HEK293 (cell line): ENCODE measurements around the gene LRBA.

Source experiments
- CTCF ChIA-PET: fragments of 350-600 bp; formaldehyde crosslinking; extraction: SDS; loops from one replicate; lab custom pipeline; 2021; ENCODE audit warnings: antibody characterized with exemption; lab: Yijun Ruan, JAX
- POLR2A ChIA-PET: fragments of 300-600 bp; formaldehyde crosslinking; extraction: SDS; loops from one replicate; lab custom pipeline; 2020; ENCODE audit warnings: antibody characterized with exemption, inconsistent platforms; lab: Yijun Ruan, JAX
- H3K27ac ChIP-seq: fragments of 200-500 bp; sonication (Bioruptor generic); 2 replicates; pipeline ENCODE4 v1.5.1; 2014; ENCODE audit warnings: low read depth, low read length, control low read depth, inconsistent platforms; ENCODE audit errors: extremely low read depth
- H3K36me3 ChIP-seq, 2 experiments: fragments of 200-500 bp in 1 of 2; sonication (Bioruptor generic) in 1 of 2; 1 replicate in 1 of 2; 2 replicates in 1 of 2; pipeline ENCODE4 v1.5.1; 2014 to 2017; ENCODE audit warnings: inconsistent platforms in 2 of 2, low read length in 2 of 2; ENCODE audit not compliant: control insufficient read depth in 2 of 2, insufficient read depth in 1 of 2
- H3K4me1 ChIP-seq: fragments of 200-500 bp; sonication (Bioruptor generic); 2 replicates; pipeline ENCODE4 v1.5.1; 2014; ENCODE audit warnings: mild to moderate bottlenecking, low read length, inconsistent platforms; ENCODE audit not compliant: control insufficient read depth, insufficient read depth
- H3K4me3 ChIP-seq: 2 replicates; pipeline ENCODE4 v1.5.1; 2011; ENCODE audit warnings: low read depth, mild to moderate bottlenecking, control low read depth, low read length, moderate library complexity
- H3K9me3 ChIP-seq: fragments of 200-500 bp; sonication (Bioruptor generic); 2 replicates; pipeline ENCODE4 v1.5.1; 2014; ENCODE audit warnings: low read depth, low read length, inconsistent platforms; ENCODE audit not compliant: control insufficient read depth, insufficient read depth
- BCL11B ChIP-seq: fragments of 450-650 bp; formaldehyde crosslinking; IDR thresholded peaks from 2 replicates; pipeline ENCODE4 v1.5.1; 2016; ENCODE audit warnings: low read depth, missing biosample characterization, missing genetic modification characterization
- KLF10 ChIP-seq: fragments of 450-650 bp; IDR thresholded peaks from 2 replicates; pipeline ENCODE4 v1.5.1; 2018; ENCODE audit warnings: missing biosample characterization, mild to moderate bottlenecking, missing genetic modification characterization
- KLF16 ChIP-seq: fragments of 450-650 bp; formaldehyde crosslinking; IDR thresholded peaks from 2 replicates; pipeline ENCODE4 v1.5.1; 2017; ENCODE audit warnings: missing biosample characterization, missing genetic modification characterization
- SETDB1 ChIP-seq: IDR thresholded peaks from one replicate; pipeline ENCODE4 v1.6.1; 2017; ENCODE audit warnings: mild to moderate bottlenecking, low read length, moderate library complexity, mixed read lengths; ENCODE audit not compliant: insufficient read length
- YY1 ChIP-seq: fragments of 450-650 bp; formaldehyde crosslinking; IDR thresholded peaks from 2 replicates; pipeline ENCODE4 v1.5.1; 2018; ENCODE audit warnings: missing biosample characterization, missing genetic modification characterization
- ZBTB21 ChIP-seq: fragments of 450-650 bp; formaldehyde crosslinking; IDR thresholded peaks from 2 replicates; pipeline ENCODE4 v1.5.1; 2017; ENCODE audit warnings: missing biosample characterization, missing genetic modification characterization
- ZBTB44 ChIP-seq: fragments of 450-650 bp; IDR thresholded peaks from 2 replicates; pipeline ENCODE4 v1.5.1; 2018; ENCODE audit warnings: missing biosample characterization, mild to moderate bottlenecking, missing genetic modification characterization
- ZBTB6 ChIP-seq: fragments of 450-650 bp; formaldehyde crosslinking; IDR thresholded peaks from 2 replicates; pipeline ENCODE4 v1.5.1; 2017; ENCODE audit warnings: missing biosample characterization, missing genetic modification characterization
- ZFP69B ChIP-seq: fragments of 450-650 bp; formaldehyde crosslinking; IDR thresholded peaks from 2 replicates; pipeline ENCODE4 v1.5.1; 2016; ENCODE audit warnings: missing biosample characterization, missing genetic modification characterization
- ZNF211 ChIP-seq: fragments of 450-650 bp; formaldehyde crosslinking; IDR thresholded peaks from 2 replicates; pipeline ENCODE4 v1.5.1; 2016; ENCODE audit warnings: low read depth, missing biosample characterization, missing genetic modification characterization
- ZNF23 ChIP-seq: fragments of 450-650 bp; formaldehyde crosslinking; IDR thresholded peaks from 2 replicates; pipeline ENCODE4 v1.5.1; 2016; ENCODE audit warnings: missing biosample characterization, missing genetic modification characterization, borderline replicate concordance
- ZNF266 ChIP-seq: fragments of 450-650 bp; formaldehyde crosslinking; IDR thresholded peaks from 2 replicates; pipeline ENCODE4 v1.5.1; 2016; ENCODE audit warnings: missing biosample characterization, missing genetic modification characterization, low read depth
- ZNF292 ChIP-seq: fragments of 450-650 bp; formaldehyde crosslinking; IDR thresholded peaks from 2 replicates; pipeline ENCODE4 v1.5.1; 2016; ENCODE audit warnings: low read depth, missing biosample characterization, missing genetic modification characterization, borderline replicate concordance
- ZNF302 ChIP-seq: fragments of 450-650 bp; formaldehyde crosslinking; IDR thresholded peaks from 2 replicates; pipeline ENCODE4 v1.5.1; 2016; ENCODE audit warnings: missing biosample characterization, missing genetic modification characterization, low read depth
- ZNF426 ChIP-seq: fragments of 450-650 bp; formaldehyde crosslinking; IDR thresholded peaks from 2 replicates; pipeline ENCODE4 v1.5.1; 2017; ENCODE audit warnings: missing biosample characterization, missing genetic modification characterization, mild to moderate bottlenecking, inconsistent platforms, moderate library complexity
- ZNF621 ChIP-seq: fragments of 450-650 bp; formaldehyde crosslinking; IDR thresholded peaks from 2 replicates; pipeline ENCODE4 v1.5.1; 2017; ENCODE audit warnings: missing biosample characterization, missing genetic modification characterization
- ZNF670 ChIP-seq: fragments of 450-650 bp; formaldehyde crosslinking; IDR thresholded peaks from 2 replicates; pipeline ENCODE4 v1.5.1; 2016; ENCODE audit warnings: missing biosample characterization, missing genetic modification characterization, low read depth
- ZSCAN23 ChIP-seq: fragments of 450-650 bp; formaldehyde crosslinking; IDR thresholded peaks from 2 replicates; pipeline ENCODE4 v1.5.1; 2016; ENCODE audit warnings: missing biosample characterization, missing genetic modification characterization
- TF ChIP-seq, protein P1 (sequence below): fragments of 450-650 bp; formaldehyde crosslinking; conservative IDR thresholded peaks from 2 replicates; pipeline ENCODE4 v1.5.1; 2016; ENCODE audit warnings: low read depth, missing biosample characterization, missing genetic modification characterization
- TF ChIP-seq, protein P2 (sequence below): fragments of 450-650 bp; formaldehyde crosslinking; IDR thresholded peaks from 2 replicates; pipeline ENCODE4 v1.5.1; 2016; ENCODE audit warnings: missing biosample characterization, missing genetic modification characterization
- TF ChIP-seq, protein P3 (sequence below): fragments of 450-650 bp; formaldehyde crosslinking; IDR thresholded peaks from 2 replicates; pipeline ENCODE4 v1.5.0; 2017; ENCODE audit warnings: missing biosample characterization, missing genetic modification characterization, borderline replicate concordance
- TF ChIP-seq, protein P4 (sequence below): fragments of 450-650 bp; formaldehyde crosslinking; IDR thresholded peaks from 2 replicates; pipeline ENCODE4 v1.5.1; 2016; ENCODE audit warnings: missing biosample characterization, missing genetic modification characterization

LRBA gene

GRCh38 chr4:150314031-150314430, 701.1 kb downstream of the LRBA start:
- POLR2A ChIA-PET = no interaction called here
- H3K9me3 ChIP-seq = no peaks in the 10 kb centered on the region
- H3K4me3 ChIP-seq = no peak overlapping the region
- no peaks in the 10 kb centered on the region for H3K36me3 ChIP-seq
- TF ChIP-seq ZNF211 (tag by site-specific recombination) = no peak
- no peak for TF ChIP-seq YY1 (tag by site-specific recombination)
- TF ChIP-seq ZBTB44 (tag by site-specific recombination) = no peak
- no peak for TF ChIP-seq ZNF426 (tag by site-specific recombination)
- TF ChIP-seq ZNF621 (tag by site-specific recombination) = no peak
- TF ChIP-seq ZSCAN23 (tag by site-specific recombination) = no peak
- TF ChIP-seq, protein P1, sequence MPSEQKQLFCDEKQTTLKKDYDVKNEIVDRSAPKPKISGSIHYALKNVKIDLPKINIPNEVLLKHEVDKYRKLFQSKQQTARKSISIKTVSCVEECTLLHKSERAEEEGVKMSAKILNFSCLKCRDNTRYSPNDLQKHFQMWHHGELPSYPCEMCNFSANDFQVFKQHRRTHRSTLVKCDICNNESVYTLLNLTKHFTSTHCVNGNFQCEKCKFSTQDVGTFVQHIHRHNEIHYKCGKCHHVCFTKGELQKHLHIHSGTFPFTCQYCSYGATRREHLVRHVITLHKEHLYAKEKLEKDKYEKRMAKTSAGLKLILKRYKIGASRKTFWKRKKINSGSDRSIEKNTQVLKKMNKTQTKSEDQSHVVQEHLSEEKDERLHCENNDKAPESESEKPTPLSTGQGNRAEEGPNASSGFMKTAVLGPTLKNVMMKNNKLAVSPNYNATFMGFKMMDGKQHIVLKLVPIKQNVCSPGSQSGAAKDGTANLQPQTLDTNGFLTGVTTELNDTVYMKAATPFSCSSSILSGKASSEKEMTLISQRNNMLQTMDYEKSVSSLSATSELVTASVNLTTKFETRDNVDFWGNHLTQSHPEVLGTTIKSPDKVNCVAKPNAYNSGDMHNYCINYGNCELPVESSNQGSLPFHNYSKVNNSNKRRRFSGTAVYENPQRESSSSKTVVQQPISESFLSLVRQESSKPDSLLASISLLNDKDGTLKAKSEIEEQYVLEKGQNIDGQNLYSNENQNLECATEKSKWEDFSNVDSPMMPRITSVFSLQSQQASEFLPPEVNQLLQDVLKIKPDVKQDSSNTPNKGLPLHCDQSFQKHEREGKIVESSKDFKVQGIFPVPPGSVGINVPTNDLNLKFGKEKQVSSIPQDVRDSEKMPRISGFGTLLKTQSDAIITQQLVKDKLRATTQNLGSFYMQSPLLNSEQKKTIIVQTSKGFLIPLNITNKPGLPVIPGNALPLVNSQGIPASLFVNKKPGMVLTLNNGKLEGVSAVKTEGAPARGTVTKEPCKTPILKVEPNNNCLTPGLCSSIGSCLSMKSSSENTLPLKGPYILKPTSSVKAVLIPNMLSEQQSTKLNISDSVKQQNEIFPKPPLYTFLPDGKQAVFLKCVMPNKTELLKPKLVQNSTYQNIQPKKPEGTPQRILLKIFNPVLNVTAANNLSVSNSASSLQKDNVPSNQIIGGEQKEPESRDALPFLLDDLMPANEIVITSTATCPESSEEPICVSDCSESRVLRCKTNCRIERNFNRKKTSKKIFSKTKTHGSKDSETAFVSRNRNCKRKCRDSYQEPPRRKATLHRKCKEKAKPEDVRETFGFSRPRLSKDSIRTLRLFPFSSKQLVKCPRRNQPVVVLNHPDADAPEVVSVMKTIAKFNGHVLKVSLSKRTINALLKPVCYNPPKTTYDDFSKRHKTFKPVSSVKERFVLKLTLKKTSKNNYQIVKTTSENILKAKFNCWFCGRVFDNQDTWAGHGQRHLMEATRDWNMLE (tag by site-specific recombination) = no peak
- no peak for TF ChIP-seq KLF10
- no peak for TF ChIP-seq ZNF302 (tag by site-specific recombination)
- TF ChIP-seq KLF16 (tag by site-specific recombination) = no peak
- TF ChIP-seq ZNF266 = no peak
- no peak for TF ChIP-seq ZFP69B
- H3K27ac ChIP-seq = no peak overlapping the region
- CTCF ChIA-PET = no interaction called here
- no peaks in the 10 kb centered on the region for H3K4me1 ChIP-seq

DNA sequence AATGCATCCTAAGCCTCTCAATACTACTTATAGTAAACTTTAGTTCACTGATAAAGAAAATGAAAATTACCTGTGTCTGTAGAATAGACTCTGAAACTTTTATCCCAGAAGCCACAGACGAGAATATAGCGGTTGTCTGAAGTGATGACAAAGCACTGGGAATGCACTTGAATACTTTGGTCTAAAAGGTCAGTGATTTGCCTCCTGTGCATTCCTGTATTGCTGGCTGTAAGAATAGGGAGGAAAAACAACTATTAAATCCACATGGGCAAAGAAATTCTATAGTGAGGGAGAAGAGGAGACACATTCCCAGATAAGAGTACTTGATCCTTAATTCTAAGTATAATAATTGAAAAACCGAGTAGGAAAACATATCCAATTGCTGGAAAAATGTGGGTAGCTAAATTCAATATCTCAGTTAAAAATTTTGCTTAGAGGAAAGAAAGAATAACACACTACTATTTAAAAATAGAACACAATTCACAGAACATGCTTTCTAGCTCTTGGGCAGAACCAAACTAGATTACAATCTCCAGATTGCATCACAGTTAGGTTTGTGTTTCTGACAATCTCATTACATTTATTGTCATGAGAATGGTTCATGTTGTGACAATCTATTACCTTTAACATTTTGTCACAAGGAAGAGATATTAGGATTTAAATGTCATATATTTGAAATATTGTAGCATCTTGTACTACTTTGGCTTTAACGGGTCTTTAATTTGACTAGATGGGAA, 704.8 kb downstream of the LRBA start:
- no peak overlapping the region for H3K27ac ChIP-seq
- no peaks in the 10 kb centered on the region for H3K36me3 ChIP-seq
- CTCF ChIA-PET = no interaction called here
- H3K9me3 ChIP-seq = no peaks in the 10 kb centered on the region
- POLR2A ChIA-PET = no interaction called here
- H3K4me1 ChIP-seq = no peaks in the 10 kb centered on the region
- H3K4me3 ChIP-seq = no peak overlapping the region
- no peak for TF ChIP-seq BCL11B
- TF ChIP-seq, protein P2, sequence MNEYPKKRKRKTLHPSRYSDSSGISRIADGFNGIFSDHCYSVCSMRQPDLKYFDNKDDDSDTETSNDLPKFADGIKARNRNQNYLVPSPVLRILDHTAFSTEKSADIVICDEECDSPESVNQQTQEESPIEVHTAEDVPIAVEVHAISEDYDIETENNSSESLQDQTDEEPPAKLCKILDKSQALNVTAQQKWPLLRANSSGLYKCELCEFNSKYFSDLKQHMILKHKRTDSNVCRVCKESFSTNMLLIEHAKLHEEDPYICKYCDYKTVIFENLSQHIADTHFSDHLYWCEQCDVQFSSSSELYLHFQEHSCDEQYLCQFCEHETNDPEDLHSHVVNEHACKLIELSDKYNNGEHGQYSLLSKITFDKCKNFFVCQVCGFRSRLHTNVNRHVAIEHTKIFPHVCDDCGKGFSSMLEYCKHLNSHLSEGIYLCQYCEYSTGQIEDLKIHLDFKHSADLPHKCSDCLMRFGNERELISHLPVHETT (tag by site-specific recombination) = no peak
- TF ChIP-seq, protein P3, sequence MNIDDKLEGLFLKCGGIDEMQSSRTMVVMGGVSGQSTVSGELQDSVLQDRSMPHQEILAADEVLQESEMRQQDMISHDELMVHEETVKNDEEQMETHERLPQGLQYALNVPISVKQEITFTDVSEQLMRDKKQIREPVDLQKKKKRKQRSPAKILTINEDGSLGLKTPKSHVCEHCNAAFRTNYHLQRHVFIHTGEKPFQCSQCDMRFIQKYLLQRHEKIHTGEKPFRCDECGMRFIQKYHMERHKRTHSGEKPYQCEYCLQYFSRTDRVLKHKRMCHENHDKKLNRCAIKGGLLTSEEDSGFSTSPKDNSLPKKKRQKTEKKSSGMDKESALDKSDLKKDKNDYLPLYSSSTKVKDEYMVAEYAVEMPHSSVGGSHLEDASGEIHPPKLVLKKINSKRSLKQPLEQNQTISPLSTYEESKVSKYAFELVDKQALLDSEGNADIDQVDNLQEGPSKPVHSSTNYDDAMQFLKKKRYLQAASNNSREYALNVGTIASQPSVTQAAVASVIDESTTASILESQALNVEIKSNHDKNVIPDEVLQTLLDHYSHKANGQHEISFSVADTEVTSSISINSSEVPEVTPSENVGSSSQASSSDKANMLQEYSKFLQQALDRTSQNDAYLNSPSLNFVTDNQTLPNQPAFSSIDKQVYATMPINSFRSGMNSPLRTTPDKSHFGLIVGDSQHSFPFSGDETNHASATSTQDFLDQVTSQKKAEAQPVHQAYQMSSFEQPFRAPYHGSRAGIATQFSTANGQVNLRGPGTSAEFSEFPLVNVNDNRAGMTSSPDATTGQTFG (tag by site-specific recombination) = no peak
- TF ChIP-seq ZNF292 = no peak
- TF ChIP-seq ZNF23 (tag by site-specific recombination) = no peak
- no peak for TF ChIP-seq ZBTB6
- no peak for TF ChIP-seq ZNF670 (tag by site-specific recombination)
- TF ChIP-seq, protein P4, sequence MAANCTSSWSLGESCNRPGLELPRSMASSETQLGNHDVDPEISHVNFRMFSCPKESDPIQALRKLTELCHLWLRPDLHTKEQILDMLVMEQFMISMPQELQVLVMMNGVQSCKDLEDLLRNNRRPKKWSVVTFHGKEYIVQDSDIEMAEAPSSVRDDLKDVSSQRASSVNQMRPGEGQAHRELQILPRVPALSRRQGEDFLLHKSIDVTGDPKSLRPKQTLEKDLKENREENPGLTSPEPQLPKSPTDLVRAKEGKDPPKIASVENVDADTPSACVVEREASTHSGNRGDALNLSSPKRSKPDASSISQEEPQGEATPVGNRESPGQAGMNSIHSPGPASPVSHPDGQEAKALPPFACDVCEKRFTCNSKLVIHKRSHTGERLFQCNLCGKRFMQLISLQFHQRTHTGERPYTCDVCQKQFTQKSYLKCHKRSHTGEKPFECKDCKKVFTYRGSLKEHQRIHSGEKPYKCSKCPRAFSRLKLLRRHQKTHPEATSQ (tag by site-specific recombination) = no peak
- TF ChIP-seq ZBTB21 (tag by site-specific recombination) = no peak
- no peak for TF ChIP-seq SETDB1
